Psoas muscle (tissue), 8 donors: Measurements from ENCODE around the gene TNIP1. TPM values are rescaled to one million over a fixed set of nuclear protein-coding genes. Genes with fewer than 3 reads are reported as not detected.

ENCODE experiments used
- ATAC-seq, 4 donors: fragments of 200-7000 bp; cut with Tn5 transposase; one replicate each; pipeline ENCODE4 v1.9.1; 2020; ENCODE audit warnings: moderate library complexity in 3 of 4, mild to moderate bottlenecking in 2 of 4
- DNase-seq, 2 donors: peaks; one replicate each; pipeline ENCODE4 v3.0.0-alpha.2; 2020
- H3K27ac ChIP-seq: fragments of 200-600 bp; one replicate; pipeline ENCODE4 v1.8.0; 2022
- H3K27me3 ChIP-seq, 3 donors: fragments of 200-600 bp in 1 of 3; one replicate each; pipeline versions ENCODE4 v1.6.1 to v1.8.0; 2013 to 2022; ENCODE audit warnings: low read length in 2 of 3, mild to moderate bottlenecking in 2 of 3, moderate library complexity in 1 of 3; ENCODE audit not compliant: insufficient read depth in 3 of 3
- H3K36me3 ChIP-seq, 2 donors: fragments of 200-600 bp in 1 of 2; one replicate each; pipeline versions ENCODE4 v1.6.1 to v1.8.0; 2013 to 2022; ENCODE audit warnings: low read depth in 1 of 2, mild to moderate bottlenecking in 1 of 2, moderate library complexity in 1 of 2; ENCODE audit not compliant: insufficient read depth in 1 of 2
- H3K4me1 ChIP-seq: fragments of 200-600 bp; one replicate; pipeline ENCODE4 v1.8.0; 2022
- H3K4me3 ChIP-seq: fragments of 200-600 bp; one replicate; pipeline ENCODE4 v1.8.0; 2022; ENCODE audit warnings: mild to moderate bottlenecking
- H3K9me3 ChIP-seq: fragments of 200-600 bp; one replicate; pipeline ENCODE4 v1.8.0; 2022
- CTCF ChIP-seq: fragments of 200-600 bp; IDR thresholded peaks from one replicate; pipeline ENCODE4 v1.8.0; 2022; ENCODE audit warnings: antibody characterized with exemption
- WGBS, 3 donors: extraction: QIAGEN DNeasy Blood & Tissue Kit; methylation state at CpG; one replicate each; pipeline versions ENCODE4 v1.1.6 to v1.1.7; 2013; 5-methylcytosine and 5-hydroxymethylcytosine counted together
- intact Hi-C, 2 donors: fragments of 100-400 bp; cut with DNase I; formaldehyde crosslinking; loops; one replicate each; pipeline versions ENCODE4 v1.11.0 to v1.14.2; 2022
- polyA plus RNA-seq, 3 donors: library from polyadenylated mRNA; stranded (reverse); fragments of 200-250 nt; gene quantifications; one replicate each; pipeline ENCODE4 v1.2.3, GENCODE V29; 2013
- total RNA-seq, 4 donors: library from RNA; stranded (reverse); fragmentation: NEBNext Ultra II Directional in 2 of 4; extraction: Animal tissue kit (Norgen Biotek cat#: 25700) in 2 of 4; gene quantifications; one replicate each; pipeline versions ENCODE4 v1.2.1 to v1.2.4, GENCODE V29; 2021 to 2023
- donor health status: healthy with polysubstance abuse.
- donor health status: DM: no; HTN: no; CAD: no; lungs with moderate emphysema.
- donor health status: Bipolar disorder and iron deficiency.
- donor health status: healthy.
- donor health status: DM: yes; HTN: yes; CAD: no.
- donor health status: DM: no; HTN: no; CAD: no.
- donor health status: DM: no; HTN: no; CAD: no.
- donor health status: DM: yes; HTN: yes; CAD: no.

TNIP1 gene
- total and polyA plus RNA-seq, 7 donors: 55.5 to 218 (median 141) TPM

- peaks cover 0 to 10% of the 10 kb centered on the region in 2 donors for H3K36me3 ChIP-seq
- intact Hi-C loops: no loop called here
- H3K27me3 ChIP-seq: no peaks in the 10 kb centered on the region
- H3K27ac ChIP-seq: peak overlapping the region; percentile 78
- DNase-seq: peak; percentile 37 to 52
- TF ChIP-seq CTCF: no peak
- peak; percentile 62 to 79 (median 71) for ATAC-seq
- H3K4me1 ChIP-seq: peaks cover 80% of the 10 kb centered on the region
- no peaks in the 10 kb centered on the region for H3K9me3 ChIP-seq
- WGBS, 3 donors: 55 to 69% (median 60%) methylated on average over 5 of the region's 5 CpGs
- no peak overlapping the region for H3K4me3 ChIP-seq
Observed at GRCh38 chr5:151075698-151076331, 5.0 kb downstream of the TNIP1 start.

- peaks cover 85% of the 10 kb centered on the region for H3K4me1 ChIP-seq
- intact Hi-C loops: no loop called here
- no peak for TF ChIP-seq CTCF
- no peak overlapping the region for H3K4me3 ChIP-seq
- H3K27me3 ChIP-seq: no peaks in the 10 kb centered on the region
- no peak for ATAC-seq
- peak overlapping the region; percentile 78 for H3K27ac ChIP-seq
- DNase-seq: no peak
- no peaks in the 10 kb centered on the region for H3K9me3 ChIP-seq
- 96 to 100% (median 100%) methylated on average over 2 of the region's 2 CpGs for WGBS, 3 donors
- H3K36me3 ChIP-seq: peaks cover 0 to 10% of the 10 kb centered on the region in 2 donors
Observed at GRCh38 chr5:151074557-151074956, 6.3 kb downstream of the TNIP1 start.

GRCh38 chr5:151073280-151073679 is 7.6 kb downstream of the TNIP1 start:
- intact Hi-C loops: no loop called here
- Histone ChIP-seq H3K27me3 (no peaks in the 10 kb centered on the region), H3K27ac (peak overlapping the region; percentile 81), H3K4me1 (peaks cover 85% of the 10 kb centered on the region), H3K4me3 (no peak overlapping the region), H3K36me3 (peaks cover 0 to 10% of the 10 kb centered on the region in 2 donors), H3K9me3 (no peaks in the 10 kb centered on the region)
- no peak for TF ChIP-seq CTCF
- WGBS, 3 donors: 96 to 99% (median 99%) methylated on average over 2 of the region's 2 CpGs
- ATAC-seq: no peak
- DNase-seq: no peak

- TF ChIP-seq CTCF: no peak
- intact Hi-C loops: no loop called here
- ATAC-seq (peak; percentile 23 to 51 (median 46)), DNase-seq (no peak)
- WGBS, 3 donors: 43 to 80% (median 68%) methylated on average over 5 of the region's 5 CpGs
- Histone ChIP-seq H3K36me3 (peaks cover 0 to 8% of the 10 kb centered on the region in 2 donors), H3K4me1 (peaks cover 85% of the 10 kb centered on the region), H3K27me3 (no peaks in the 10 kb centered on the region), H3K27ac (peak overlapping the region; percentile 81), H3K9me3 (no peaks in the 10 kb centered on the region), H3K4me3 (no peak overlapping the region)
Observed at GRCh38 chr5:151072630-151073025, 8.2 kb downstream of the TNIP1 start.
